HEK293 (cell line): ENCODE data around the gene TUBE1.

Experiments used
- CTCF ChIA-PET: fragments of 350-600 bp; formaldehyde crosslinking; extraction: SDS; loops from one replicate; lab custom pipeline; 2021; ENCODE audit warnings: antibody characterized with exemption; lab: Yijun Ruan, JAX
- POLR2A ChIA-PET: fragments of 300-600 bp; formaldehyde crosslinking; extraction: SDS; loops from one replicate; lab custom pipeline; 2020; ENCODE audit warnings: antibody characterized with exemption, inconsistent platforms; lab: Yijun Ruan, JAX
- H3K27ac ChIP-seq: fragments of 200-500 bp; sonication (Bioruptor generic); 2 replicates; pipeline ENCODE4 v1.5.1; 2014; ENCODE audit warnings: low read depth, low read length, control low read depth, inconsistent platforms; ENCODE audit errors: extremely low read depth
- H3K36me3 ChIP-seq, 2 experiments: fragments of 200-500 bp in 1 of 2; sonication (Bioruptor generic) in 1 of 2; 1 replicate in 1 of 2; 2 replicates in 1 of 2; pipeline ENCODE4 v1.5.1; 2014 to 2017; ENCODE audit warnings: inconsistent platforms in 2 of 2, low read length in 2 of 2; ENCODE audit not compliant: control insufficient read depth in 2 of 2, insufficient read depth in 1 of 2
- H3K4me1 ChIP-seq: fragments of 200-500 bp; sonication (Bioruptor generic); 2 replicates; pipeline ENCODE4 v1.5.1; 2014; ENCODE audit warnings: mild to moderate bottlenecking, low read length, inconsistent platforms; ENCODE audit not compliant: control insufficient read depth, insufficient read depth
- H3K4me3 ChIP-seq: 2 replicates; pipeline ENCODE4 v1.5.1; 2011; ENCODE audit warnings: low read depth, mild to moderate bottlenecking, control low read depth, low read length, moderate library complexity
- H3K9me3 ChIP-seq: fragments of 200-500 bp; sonication (Bioruptor generic); 2 replicates; pipeline ENCODE4 v1.5.1; 2014; ENCODE audit warnings: low read depth, low read length, inconsistent platforms; ENCODE audit not compliant: control insufficient read depth, insufficient read depth
- FEZF1 ChIP-seq: fragments of 450-650 bp; formaldehyde crosslinking; IDR thresholded peaks from 2 replicates; pipeline ENCODE4 v1.5.1; 2016; ENCODE audit warnings: missing biosample characterization, missing genetic modification characterization
- KLF9 ChIP-seq: fragments of 450-650 bp; formaldehyde crosslinking; IDR thresholded peaks from 2 replicates; pipeline ENCODE4 v1.5.1; 2016; ENCODE audit warnings: missing biosample characterization, missing genetic modification characterization, low read depth
- SETDB1 ChIP-seq: IDR thresholded peaks from one replicate; pipeline ENCODE4 v1.6.1; 2017; ENCODE audit warnings: mild to moderate bottlenecking, low read length, moderate library complexity, mixed read lengths; ENCODE audit not compliant: insufficient read length
- SP7 ChIP-seq: fragments of 450-650 bp; formaldehyde crosslinking; IDR thresholded peaks from 2 replicates; pipeline ENCODE4 v1.5.1; 2016; ENCODE audit warnings: missing biosample characterization, missing genetic modification characterization
- TRIM28 ChIP-seq: IDR thresholded peaks from 2 replicates; pipeline ENCODE4 v1.6.1; 2011; ENCODE audit warnings: low read length, control low read depth, borderline replicate concordance
- YY1 ChIP-seq: fragments of 450-650 bp; formaldehyde crosslinking; IDR thresholded peaks from 2 replicates; pipeline ENCODE4 v1.5.1; 2018; ENCODE audit warnings: missing biosample characterization, missing genetic modification characterization
- YY2 ChIP-seq: fragments of 450-650 bp; formaldehyde crosslinking; IDR thresholded peaks from 2 replicates; pipeline ENCODE4 v1.5.1; 2016; ENCODE audit warnings: missing biosample characterization, missing genetic modification characterization
- ZBTB17 ChIP-seq: fragments of 450-650 bp; formaldehyde crosslinking; IDR thresholded peaks from 2 replicates; pipeline ENCODE4 v1.5.1; 2016; ENCODE audit warnings: missing biosample characterization, missing genetic modification characterization
- ZNF132 ChIP-seq: fragments of 450-650 bp; formaldehyde crosslinking; IDR thresholded peaks from 2 replicates; pipeline ENCODE4 v1.5.1; 2017; ENCODE audit warnings: missing biosample characterization, missing genetic modification characterization, borderline replicate concordance
- ZNF157 ChIP-seq: fragments of 450-650 bp; formaldehyde crosslinking; IDR thresholded peaks from 2 replicates; pipeline ENCODE4 v1.5.1; 2016; ENCODE audit warnings: missing biosample characterization, missing genetic modification characterization
- ZNF2 ChIP-seq: fragments of 450-650 bp; formaldehyde crosslinking; IDR thresholded peaks from 2 replicates; pipeline ENCODE4 v1.5.1; 2016; ENCODE audit warnings: missing biosample characterization, missing genetic modification characterization
- ZNF202 ChIP-seq: fragments of 450-650 bp; formaldehyde crosslinking; IDR thresholded peaks from 2 replicates; pipeline ENCODE4 v1.5.1; 2016; ENCODE audit warnings: missing biosample characterization, missing genetic modification characterization, borderline replicate concordance
- ZNF223 ChIP-seq: fragments of 450-650 bp; formaldehyde crosslinking; IDR thresholded peaks from 2 replicates; pipeline ENCODE4 v1.5.1; 2016; ENCODE audit warnings: missing biosample characterization, missing genetic modification characterization
- ZNF544 ChIP-seq: fragments of 450-650 bp; formaldehyde crosslinking; IDR thresholded peaks from 2 replicates; pipeline ENCODE4 v1.5.0; 2017; ENCODE audit warnings: missing biosample characterization, missing genetic modification characterization
- ZNF654 ChIP-seq: fragments of 450-650 bp; formaldehyde crosslinking; IDR thresholded peaks from 2 replicates; pipeline ENCODE4 v1.5.1; 2016; ENCODE audit warnings: low read depth, missing biosample characterization, missing genetic modification characterization
- ZNF660 ChIP-seq: fragments of 450-650 bp; IDR thresholded peaks from 2 replicates; pipeline ENCODE4 v1.5.1; 2018; ENCODE audit warnings: missing biosample characterization, mild to moderate bottlenecking, missing genetic modification characterization
- TF ChIP-seq, protein P1 (sequence below): fragments of 450-650 bp; formaldehyde crosslinking; IDR thresholded peaks from 2 replicates; pipeline ENCODE4 v1.5.1; 2016; ENCODE audit warnings: missing biosample characterization, missing genetic modification characterization
- TF ChIP-seq, protein P2 (sequence below): fragments of 450-650 bp; formaldehyde crosslinking; IDR thresholded peaks from 2 replicates; pipeline ENCODE4 v1.5.1; 2016; ENCODE audit warnings: missing biosample characterization, missing genetic modification characterization
- TF ChIP-seq, protein P3 (sequence below): fragments of 450-650 bp; IDR thresholded peaks from 2 replicates; pipeline ENCODE4 v1.5.1; 2018; ENCODE audit warnings: missing biosample characterization, mild to moderate bottlenecking, missing genetic modification characterization
- TF ChIP-seq, protein P4 (sequence below): fragments of 450-650 bp; formaldehyde crosslinking; IDR thresholded peaks from 2 replicates; pipeline ENCODE4 v1.5.1; 2017; ENCODE audit warnings: missing biosample characterization, missing genetic modification characterization
- TF ChIP-seq, protein P5 (sequence below): fragments of 450-650 bp; formaldehyde crosslinking; conservative IDR thresholded peaks from 2 replicates; pipeline ENCODE4 v1.5.1; 2016; ENCODE audit warnings: low read depth, missing biosample characterization, missing genetic modification characterization

The TUBE1 gene

DNA sequence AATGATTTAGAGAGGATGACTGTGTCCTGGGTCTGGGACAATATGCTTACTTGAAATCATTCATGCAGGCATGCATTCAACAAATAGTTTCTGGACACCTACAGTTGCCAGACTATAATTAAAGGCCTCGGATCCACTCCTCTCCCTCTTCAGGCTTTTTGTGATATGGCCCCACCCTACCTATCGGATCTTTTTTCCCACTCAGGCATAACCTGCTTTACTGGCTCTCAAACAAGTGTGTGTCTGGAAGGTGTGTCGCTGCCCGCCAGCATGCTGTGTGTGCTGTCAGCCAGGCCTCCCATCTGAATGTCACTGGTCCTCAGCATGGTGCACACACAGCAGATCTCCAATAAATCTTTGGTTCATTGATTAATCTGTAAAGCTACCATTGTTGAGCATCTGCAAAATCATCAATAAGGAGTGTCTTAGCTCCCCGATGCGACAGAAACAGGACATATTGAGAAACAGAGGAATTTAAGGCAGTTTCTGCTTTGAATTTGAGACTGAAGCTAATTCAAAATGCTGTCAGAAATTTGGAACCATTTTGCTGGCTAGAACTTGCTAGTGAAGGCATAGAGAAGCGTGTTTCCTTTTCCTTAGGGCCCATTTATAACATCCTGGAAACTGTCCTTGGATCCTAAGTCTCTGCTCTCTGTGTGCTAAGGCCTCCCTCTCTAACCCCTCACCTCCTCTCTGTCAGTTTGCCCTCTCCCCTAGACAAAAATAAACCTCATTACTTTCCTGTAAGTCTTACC, 56.9 kb downstream of the TUBE1 start (continued):
- TF ChIP-seq, protein P1, sequence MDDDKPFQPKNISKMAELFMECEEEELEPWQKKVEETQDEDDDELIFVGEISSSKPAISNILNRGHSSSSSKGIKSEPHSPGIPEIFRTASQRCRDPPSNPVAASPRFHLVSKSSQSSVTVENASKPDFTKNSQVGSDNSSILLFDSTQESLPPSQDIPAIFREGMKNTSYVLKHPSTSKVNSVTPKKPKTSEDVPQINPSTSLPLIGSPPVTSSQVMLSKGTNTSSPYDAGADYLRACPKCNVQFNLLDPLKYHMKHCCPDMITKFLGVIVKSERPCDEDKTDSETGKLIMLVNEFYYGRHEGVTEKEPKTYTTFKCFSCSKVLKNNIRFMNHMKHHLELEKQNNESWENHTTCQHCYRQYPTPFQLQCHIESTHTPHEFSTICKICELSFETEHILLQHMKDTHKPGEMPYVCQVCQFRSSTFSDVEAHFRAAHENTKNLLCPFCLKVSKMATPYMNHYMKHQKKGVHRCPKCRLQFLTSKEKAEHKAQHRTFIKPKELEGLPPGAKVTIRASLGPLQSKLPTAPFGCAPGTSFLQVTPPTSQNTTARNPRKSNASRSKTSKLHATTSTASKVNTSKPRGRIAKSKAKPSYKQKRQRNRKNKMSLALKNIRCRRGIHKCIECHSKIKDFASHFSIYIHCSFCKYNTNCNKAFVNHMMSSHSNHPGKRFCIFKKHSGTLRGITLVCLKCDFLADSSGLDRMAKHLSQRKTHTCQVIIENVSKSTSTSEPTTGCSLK (tag by site-specific recombination), result no peak
- TF ChIP-seq ZNF544 (tag by site-specific recombination) (no peak), KLF9 (tag by site-specific recombination) (no peak)
- TF ChIP-seq, all 188 proteins: peak for 0

DNA sequence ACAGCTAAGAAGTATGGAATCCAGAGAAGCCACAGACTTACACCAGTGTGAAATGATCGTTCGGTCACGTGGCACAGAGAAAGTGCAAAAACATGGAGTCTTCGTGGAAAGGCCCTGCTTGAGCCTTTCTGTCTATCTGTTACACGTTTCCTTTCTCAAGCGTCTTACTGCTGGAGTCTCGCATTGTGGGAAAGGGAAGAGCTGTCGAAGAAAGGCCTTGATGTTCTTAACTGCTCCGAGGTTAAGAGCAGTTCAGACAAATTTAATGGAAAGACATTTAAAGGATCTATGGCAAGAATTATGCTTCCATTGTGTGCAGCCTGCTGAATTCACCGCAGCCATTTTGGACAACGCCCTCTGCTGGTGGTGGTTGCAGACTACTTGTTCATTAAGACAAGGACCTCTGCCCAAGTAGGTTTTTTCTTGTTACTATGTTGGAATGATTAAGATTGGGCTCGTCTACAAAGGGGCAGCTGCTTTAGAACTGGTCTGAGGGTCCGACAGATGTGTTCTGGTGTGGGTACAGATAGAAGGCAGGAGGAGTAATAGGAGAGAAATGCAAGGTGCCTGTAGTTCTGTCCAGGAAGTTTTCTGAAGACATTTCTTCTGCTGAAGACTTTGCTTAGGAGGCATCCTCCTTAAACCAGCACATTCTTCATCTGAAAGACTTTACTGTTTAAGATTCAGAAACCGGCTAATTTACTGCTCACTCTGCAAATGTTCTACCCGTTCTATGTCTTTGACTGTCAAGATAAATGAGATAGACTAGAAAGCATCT, 58.0 kb downstream of the TUBE1 start:
- POLR2A ChIA-PET, result no interaction called here
- Histone ChIP-seq H3K4me3 (no peak overlapping the region), H3K4me1 (no peaks in the 10 kb centered on the region), H3K36me3 (no peaks in the 10 kb centered on the region), H3K27ac (no peak overlapping the region), H3K9me3 (no peaks in the 10 kb centered on the region)
- peak; percentile 51; the same call in 1 of the 2 replicates for TF ChIP-seq TRIM28
- TF ChIP-seq FEZF1 (tag by site-specific recombination), result no peak
- TF ChIP-seq ZNF157, result no peak
- peak; percentile 70; the same call in 1 of the 2 replicates for TF ChIP-seq ZNF2 (tag by site-specific recombination)
- TF ChIP-seq, protein P2, sequence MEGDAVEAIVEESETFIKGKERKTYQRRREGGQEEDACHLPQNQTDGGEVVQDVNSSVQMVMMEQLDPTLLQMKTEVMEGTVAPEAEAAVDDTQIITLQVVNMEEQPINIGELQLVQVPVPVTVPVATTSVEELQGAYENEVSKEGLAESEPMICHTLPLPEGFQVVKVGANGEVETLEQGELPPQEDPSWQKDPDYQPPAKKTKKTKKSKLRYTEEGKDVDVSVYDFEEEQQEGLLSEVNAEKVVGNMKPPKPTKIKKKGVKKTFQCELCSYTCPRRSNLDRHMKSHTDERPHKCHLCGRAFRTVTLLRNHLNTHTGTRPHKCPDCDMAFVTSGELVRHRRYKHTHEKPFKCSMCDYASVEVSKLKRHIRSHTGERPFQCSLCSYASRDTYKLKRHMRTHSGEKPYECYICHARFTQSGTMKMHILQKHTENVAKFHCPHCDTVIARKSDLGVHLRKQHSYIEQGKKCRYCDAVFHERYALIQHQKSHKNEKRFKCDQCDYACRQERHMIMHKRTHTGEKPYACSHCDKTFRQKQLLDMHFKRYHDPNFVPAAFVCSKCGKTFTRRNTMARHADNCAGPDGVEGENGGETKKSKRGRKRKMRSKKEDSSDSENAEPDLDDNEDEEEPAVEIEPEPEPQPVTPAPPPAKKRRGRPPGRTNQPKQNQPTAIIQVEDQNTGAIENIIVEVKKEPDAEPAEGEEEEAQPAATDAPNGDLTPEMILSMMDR (tag by site-specific recombination), result peak; percentile 47; the same call in 1 of the 2 replicates
- TF ChIP-seq ZBTB17, result peak; percentile 85
- peak; percentile 47 for TF ChIP-seq ZNF654
- TF ChIP-seq, protein P3, sequence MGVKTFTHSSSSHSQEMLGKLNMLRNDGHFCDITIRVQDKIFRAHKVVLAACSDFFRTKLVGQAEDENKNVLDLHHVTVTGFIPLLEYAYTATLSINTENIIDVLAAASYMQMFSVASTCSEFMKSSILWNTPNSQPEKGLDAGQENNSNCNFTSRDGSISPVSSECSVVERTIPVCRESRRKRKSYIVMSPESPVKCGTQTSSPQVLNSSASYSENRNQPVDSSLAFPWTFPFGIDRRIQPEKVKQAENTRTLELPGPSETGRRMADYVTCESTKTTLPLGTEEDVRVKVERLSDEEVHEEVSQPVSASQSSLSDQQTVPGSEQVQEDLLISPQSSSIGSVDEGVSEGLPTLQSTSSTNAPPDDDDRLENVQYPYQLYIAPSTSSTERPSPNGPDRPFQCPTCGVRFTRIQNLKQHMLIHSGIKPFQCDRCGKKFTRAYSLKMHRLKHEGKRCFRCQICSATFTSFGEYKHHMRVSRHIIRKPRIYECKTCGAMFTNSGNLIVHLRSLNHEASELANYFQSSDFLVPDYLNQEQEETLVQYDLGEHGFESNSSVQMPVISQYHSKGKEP (tag by site-specific recombination), result no peak
- no peak for TF ChIP-seq ZNF202 (tag by site-specific recombination)
- TF ChIP-seq, protein P4, sequence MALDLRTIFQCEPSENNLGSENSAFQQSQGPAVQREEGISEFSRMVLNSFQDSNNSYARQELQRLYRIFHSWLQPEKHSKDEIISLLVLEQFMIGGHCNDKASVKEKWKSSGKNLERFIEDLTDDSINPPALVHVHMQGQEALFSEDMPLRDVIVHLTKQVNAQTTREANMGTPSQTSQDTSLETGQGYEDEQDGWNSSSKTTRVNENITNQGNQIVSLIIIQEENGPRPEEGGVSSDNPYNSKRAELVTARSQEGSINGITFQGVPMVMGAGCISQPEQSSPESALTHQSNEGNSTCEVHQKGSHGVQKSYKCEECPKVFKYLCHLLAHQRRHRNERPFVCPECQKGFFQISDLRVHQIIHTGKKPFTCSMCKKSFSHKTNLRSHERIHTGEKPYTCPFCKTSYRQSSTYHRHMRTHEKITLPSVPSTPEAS, result peak; percentile 63
- no peak for TF ChIP-seq SP7 (tag by site-specific recombination)
- TF ChIP-seq SETDB1, result peak; percentile 26
- TF ChIP-seq, protein P5, sequence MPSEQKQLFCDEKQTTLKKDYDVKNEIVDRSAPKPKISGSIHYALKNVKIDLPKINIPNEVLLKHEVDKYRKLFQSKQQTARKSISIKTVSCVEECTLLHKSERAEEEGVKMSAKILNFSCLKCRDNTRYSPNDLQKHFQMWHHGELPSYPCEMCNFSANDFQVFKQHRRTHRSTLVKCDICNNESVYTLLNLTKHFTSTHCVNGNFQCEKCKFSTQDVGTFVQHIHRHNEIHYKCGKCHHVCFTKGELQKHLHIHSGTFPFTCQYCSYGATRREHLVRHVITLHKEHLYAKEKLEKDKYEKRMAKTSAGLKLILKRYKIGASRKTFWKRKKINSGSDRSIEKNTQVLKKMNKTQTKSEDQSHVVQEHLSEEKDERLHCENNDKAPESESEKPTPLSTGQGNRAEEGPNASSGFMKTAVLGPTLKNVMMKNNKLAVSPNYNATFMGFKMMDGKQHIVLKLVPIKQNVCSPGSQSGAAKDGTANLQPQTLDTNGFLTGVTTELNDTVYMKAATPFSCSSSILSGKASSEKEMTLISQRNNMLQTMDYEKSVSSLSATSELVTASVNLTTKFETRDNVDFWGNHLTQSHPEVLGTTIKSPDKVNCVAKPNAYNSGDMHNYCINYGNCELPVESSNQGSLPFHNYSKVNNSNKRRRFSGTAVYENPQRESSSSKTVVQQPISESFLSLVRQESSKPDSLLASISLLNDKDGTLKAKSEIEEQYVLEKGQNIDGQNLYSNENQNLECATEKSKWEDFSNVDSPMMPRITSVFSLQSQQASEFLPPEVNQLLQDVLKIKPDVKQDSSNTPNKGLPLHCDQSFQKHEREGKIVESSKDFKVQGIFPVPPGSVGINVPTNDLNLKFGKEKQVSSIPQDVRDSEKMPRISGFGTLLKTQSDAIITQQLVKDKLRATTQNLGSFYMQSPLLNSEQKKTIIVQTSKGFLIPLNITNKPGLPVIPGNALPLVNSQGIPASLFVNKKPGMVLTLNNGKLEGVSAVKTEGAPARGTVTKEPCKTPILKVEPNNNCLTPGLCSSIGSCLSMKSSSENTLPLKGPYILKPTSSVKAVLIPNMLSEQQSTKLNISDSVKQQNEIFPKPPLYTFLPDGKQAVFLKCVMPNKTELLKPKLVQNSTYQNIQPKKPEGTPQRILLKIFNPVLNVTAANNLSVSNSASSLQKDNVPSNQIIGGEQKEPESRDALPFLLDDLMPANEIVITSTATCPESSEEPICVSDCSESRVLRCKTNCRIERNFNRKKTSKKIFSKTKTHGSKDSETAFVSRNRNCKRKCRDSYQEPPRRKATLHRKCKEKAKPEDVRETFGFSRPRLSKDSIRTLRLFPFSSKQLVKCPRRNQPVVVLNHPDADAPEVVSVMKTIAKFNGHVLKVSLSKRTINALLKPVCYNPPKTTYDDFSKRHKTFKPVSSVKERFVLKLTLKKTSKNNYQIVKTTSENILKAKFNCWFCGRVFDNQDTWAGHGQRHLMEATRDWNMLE, result 0 out of 2 replicates have a peak, but pooled peaks have one; percentile 18
- TF ChIP-seq ZNF660 (tag by site-specific recombination), result peak; percentile 55; the same call in 1 of the 2 replicates
- TF ChIP-seq ZNF223 (tag by site-specific recombination), result no peak
- TF ChIP-seq YY2 (tag by site-specific recombination), result peak; percentile 58; the same call in 1 of the 2 replicates
- TF ChIP-seq YY1 (tag by site-specific recombination), result peak; percentile 80
- no peak for TF ChIP-seq ZNF132 (tag by site-specific recombination)
- CTCF ChIA-PET, result interaction anchor here (0.6 to 5.2 kb wide), 37 partner anchors 9 to 1079 kb away, joined by 3 to 88 read pairs (median 4); no protein-coding TSS in a partner anchor
